Kidney epithelial cell (primary cell): ENCODE measurements around the gene TRAIP. TPM values are rescaled to one million over a fixed set of nuclear protein-coding genes. Genes with fewer than 3 reads are reported as not detected.
"Not testable (repeated sequence)": the region's sequence is repeated elsewhere in the genome, so short reads cannot be mapped to it uniquely, and the experiment has no call there.

Experiments
- DNase-seq: peaks from one replicate; pipeline ENCODE4 v3.0.0-alpha.2; 2010; ENCODE audit warnings: low read depth
- H3K27me3 ChIP-seq: 2 replicates; pipeline ENCODE4 v1.6.0; 2011; ENCODE audit warnings: low read length; ENCODE audit not compliant: control insufficient read depth, insufficient read depth
- H3K36me3 ChIP-seq: 2 replicates; pipeline ENCODE4 v1.5.1; 2011; ENCODE audit warnings: low read length; ENCODE audit not compliant: control insufficient read depth, insufficient read depth
- H3K4me3 ChIP-seq: 2 replicates; pipeline ENCODE4 v1.5.1; 2011; ENCODE audit warnings: low read depth, mild to moderate bottlenecking, control low read depth, low read length
- CTCF ChIP-seq: IDR thresholded peaks from 2 replicates; pipeline ENCODE4 v1.5.1; 2011; ENCODE audit warnings: mild to moderate bottlenecking, moderate library complexity, low read length, control low read depth, inconsistent platforms; ENCODE audit not compliant: insufficient read depth, poor library complexity, severe bottlenecking
- total RNA-seq: library from RNA; depleted of rRNA; stranded (reverse); fragments of >200 nt; gene quantifications from 2 replicates; pipeline ENCODE4 v1.2.3, GENCODE V29; 2015

TRAIP gene
- total RNA-seq, 1 donor from 2014 or later, result 5.4 TPM

GRCh38 chr3:49826016-49826415 lies 30.3 kb downstream of the TRAIP start:
- no peaks in the 10 kb centered on the region for H3K27me3 ChIP-seq
- no peak for TF ChIP-seq CTCF
- H3K36me3 ChIP-seq, result no peaks in the 10 kb centered on the region
- DNase-seq, result no peak
- H3K4me3 ChIP-seq, result no peak overlapping the region

GRCh38 chr3:49823131-49823530 lies 33.2 kb downstream of the TRAIP start:
- H3K4me3 ChIP-seq, DNase-seq, H3K27me3 ChIP-seq, H3K36me3 ChIP-seq: not testable (repeated sequence)

GRCh38 chr3:49813497-49814174 lies 42.7 kb downstream of the TRAIP start, which contains the start of gene UBA7:
Gene UBA7, minus strand, starts transcription at chr3:49813953. Its CDS starts 166 bp downstream, at chr3:49813787.
- H3K4me3 ChIP-seq, result no peak within 1 kb of the TSS
- DNase-seq, result no peak
- TF ChIP-seq CTCF, result no peak
- no peaks in the 10 kb centered on the region for H3K36me3 ChIP-seq
- H3K27me3 ChIP-seq, result no peaks in the 10 kb centered on the region

- TF ChIP-seq CTCF, result no peak
- no peak for DNase-seq
- no peak overlapping the region for H3K4me3 ChIP-seq
- no peaks in the 10 kb centered on the region for H3K36me3 ChIP-seq
- H3K27me3 ChIP-seq, result no peaks in the 10 kb centered on the region
These were observed 43.4 kb downstream of the TRAIP start for GRCh38 chr3:49812916-49813496.

- peaks cover 18% of the 10 kb centered on the region for H3K27me3 ChIP-seq
- TF ChIP-seq CTCF, result no peak
- DNase-seq, result no peak
These were observed 48.8 kb downstream of the TRAIP start for GRCh38 chr3:49807431-49808114.

GRCh38 chr3:49806850-49807249 lies 49.5 kb downstream of the TRAIP start:
- H3K4me3 ChIP-seq, result no peak overlapping the region
- no peaks in the 10 kb centered on the region for H3K36me3 ChIP-seq
- no peak for TF ChIP-seq CTCF
- H3K27me3 ChIP-seq, result peaks cover 18% of the 10 kb centered on the region
- no peak for DNase-seq

More at GRCh38 chr3:49807431-49808114, 48.8 kb downstream of the TRAIP start:
- Histone ChIP-seq H3K4me3 (no peak overlapping the region), H3K36me3 (no peaks in the 10 kb centered on the region)
